HG03432 (cell line): ENCODE data around the gene QSOX1.
"Not testable (repeated sequence)": the region's sequence is repeated elsewhere in the genome, so short reads cannot be mapped to it uniquely, and the experiment has no call there.

Experiments
- ATAC-seq: cut with Tn5 transposase; IDR thresholded peaks from one replicate; pipeline ENCODE4 v1.9.1; 2021; ENCODE audit warnings: mild to moderate bottlenecking, moderate library complexity; ENCODE audit not compliant: unreplicated experiment

Gene QSOX1

DNA sequence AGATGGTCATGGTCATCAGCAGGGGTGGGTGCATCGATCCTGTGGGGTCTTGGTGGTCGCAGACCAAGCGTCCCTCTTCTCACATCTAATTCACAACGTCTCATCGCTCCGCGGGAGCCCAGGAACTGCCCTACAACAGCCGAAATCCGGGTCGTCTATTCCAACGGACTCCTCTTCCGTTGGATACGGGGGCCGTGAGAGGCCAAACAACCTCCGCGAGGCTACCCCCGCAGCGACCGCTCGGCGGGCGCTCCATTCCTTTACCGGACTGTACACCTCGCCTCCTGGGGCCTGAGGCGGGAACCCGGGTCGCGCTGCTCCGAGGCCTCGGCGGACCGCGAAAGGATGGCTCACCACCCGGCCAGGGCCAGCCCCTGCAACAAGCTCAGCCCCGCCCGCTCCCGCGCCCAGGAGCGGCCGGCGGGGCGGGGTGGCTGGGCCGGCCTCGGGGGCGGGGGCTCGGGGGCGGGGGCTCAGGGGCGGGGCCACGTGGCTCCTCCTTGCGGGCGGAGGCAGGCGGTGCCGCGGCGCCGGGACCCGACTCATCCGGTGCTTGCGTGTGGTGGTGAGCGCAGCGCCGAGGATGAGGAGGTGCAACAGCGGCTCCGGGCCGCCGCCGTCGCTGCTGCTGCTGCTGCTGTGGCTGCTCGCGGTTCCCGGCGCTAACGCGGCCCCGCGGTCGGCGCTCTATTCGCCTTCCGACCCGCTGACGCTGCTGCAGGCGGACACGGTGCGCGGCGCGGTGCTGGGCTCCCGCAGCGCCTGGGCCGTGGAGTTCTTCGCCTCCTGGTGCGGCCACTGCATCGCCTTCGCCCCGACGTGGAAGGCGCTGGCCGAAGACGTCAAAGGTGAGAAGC lies at the start of gene QSOX1:
TSS of gene QSOX1 (plus strand) at position 545 of the 857 bp plus-strand sequence. CDS start at position 584, 39 bp downstream.
- ATAC-seq: peak; percentile 91

GRCh38 chr1:180112091-180112490 lies 42.6 kb upstream of the QSOX1 start:
- ATAC-seq: no peak

- no peak for ATAC-seq
Observed at GRCh38 chr1:180112984-180113647, 41.6 kb upstream of the QSOX1 start.

- ATAC-seq: no peak
Observed at GRCh38 chr1:180114396-180114945, 40.2 kb upstream of the QSOX1 start.

GRCh38 chr1:180116964-180117763 lies 37.5 kb upstream of the QSOX1 start:
- no peak for ATAC-seq

DNA sequence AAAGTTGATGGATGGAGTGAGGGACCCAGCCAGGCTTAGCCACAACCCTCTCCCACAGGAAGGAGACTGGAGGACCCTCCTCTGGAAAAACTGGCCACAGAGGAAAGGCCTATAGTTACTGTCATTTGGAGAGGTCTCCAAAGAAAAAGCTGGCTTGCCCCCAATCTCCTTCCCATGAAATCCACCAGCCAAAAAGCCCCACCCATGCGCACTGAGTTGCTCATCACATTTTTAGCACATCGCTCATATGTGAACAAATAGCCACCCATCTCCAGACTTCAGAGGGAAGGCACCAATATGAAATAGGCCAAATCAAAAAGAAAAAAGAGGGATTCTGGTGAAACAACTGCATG lies 36.9 kb upstream of the QSOX1 start:
- ATAC-seq: no peak

GRCh38 chr1:180119837-180120236 lies 34.8 kb upstream of the QSOX1 start:
- ATAC-seq: no peak

DNA sequence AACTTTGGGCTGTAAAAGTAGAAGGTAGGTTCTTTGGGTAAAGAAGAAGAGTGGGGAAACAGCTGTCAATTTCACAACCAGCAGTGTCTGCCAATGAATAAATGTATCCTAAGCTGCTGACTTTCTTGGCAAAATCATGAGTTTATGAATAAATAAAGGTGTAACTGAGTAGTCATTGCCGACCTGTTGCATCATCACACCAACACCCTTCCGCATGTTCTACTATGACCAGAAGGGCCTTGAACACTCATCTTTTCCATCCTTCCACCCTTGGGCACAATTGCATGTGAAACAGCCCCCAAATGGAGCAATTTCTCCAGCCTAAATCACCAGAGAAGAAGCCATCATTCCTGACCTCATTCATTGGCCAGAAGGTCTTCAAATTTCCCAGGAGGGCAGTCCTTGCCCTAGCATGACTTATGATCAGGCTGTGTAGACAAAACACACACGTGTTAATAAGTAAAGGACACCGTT lies 31.2 kb upstream of the QSOX1 start:
- no peak for ATAC-seq

DNA sequence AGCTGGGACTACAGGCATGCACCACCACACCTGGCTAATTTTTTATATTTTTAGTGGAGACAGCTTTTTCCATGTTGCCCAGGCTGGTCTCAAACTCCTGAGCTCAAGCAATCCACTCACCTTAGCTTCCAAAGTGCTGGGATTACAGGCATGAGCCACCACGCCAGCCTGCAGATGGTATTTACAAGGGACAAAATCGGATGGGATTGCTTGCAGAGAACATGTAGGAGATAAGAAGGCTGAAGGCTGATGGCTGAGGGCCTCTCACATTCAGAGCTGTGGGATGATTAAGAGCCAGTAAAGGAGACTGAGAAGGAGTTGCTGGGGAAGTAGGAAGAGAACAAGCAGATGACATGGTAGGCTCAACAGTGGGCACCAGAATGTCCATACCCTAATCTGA lies 24.0 kb upstream of the QSOX1 start:
- no peak for ATAC-seq

GRCh38 chr1:180131510-180131909 lies 23.2 kb upstream of the QSOX1 start:
- ATAC-seq: no peak

GRCh38 chr1:180133193-180133592 lies 21.5 kb upstream of the QSOX1 start:
- ATAC-seq: no peak

- ATAC-seq: not testable (repeated sequence)
Observed at GRCh38 chr1:180133688-180134087, 21.0 kb upstream of the QSOX1 start.

DNA sequence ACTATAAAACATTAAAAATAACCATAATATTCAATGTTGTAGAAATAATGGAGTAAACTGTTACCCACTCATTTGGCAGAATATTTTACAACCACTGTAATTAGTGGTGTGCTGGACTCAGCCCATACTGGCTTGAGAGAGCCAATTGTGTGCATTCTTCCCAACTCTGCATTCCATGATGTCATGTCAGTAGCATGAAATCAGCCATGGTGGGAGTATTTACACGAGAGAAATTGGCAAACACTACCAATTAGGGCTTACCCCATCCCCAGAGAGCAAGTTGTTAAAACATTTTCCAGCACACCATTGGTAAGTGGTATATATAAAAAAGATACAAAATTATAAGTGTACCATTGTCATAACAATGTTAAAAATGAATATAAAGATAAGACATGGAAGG lies 19.1 kb upstream of the QSOX1 start:
- ATAC-seq: no peak

DNA sequence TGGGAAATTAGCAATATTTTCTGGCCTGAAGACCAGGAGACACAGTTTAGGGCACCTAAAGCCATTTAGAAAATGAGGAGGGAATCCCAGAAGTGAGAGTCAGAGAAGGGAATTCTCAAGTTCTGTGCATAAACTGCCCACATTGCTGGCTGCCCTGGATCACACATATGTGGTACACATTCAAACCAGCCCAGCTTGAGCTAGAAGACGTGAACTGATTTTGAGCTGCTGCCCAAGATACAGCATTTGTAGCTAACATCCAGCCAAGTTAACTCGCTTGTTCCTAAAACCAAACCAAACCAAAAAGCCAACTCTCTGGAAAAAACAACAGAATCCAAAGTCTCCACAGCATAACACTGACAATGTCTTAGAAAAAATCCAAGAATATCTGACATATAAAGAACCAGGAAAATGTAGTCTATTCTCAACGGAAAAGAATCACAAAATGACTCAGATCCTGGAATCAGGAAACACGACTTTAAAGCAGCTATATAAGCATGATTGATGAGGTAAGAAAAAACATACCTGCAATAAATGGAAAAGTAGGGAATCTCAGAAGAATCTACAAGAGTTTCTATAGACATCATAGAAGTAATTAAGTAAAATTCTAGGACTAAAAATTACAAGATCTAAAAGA lies 18.2 kb upstream of the QSOX1 start:
- ATAC-seq: no peak

GRCh38 chr1:180136968-180137356 lies 17.7 kb upstream of the QSOX1 start:
- no peak for ATAC-seq

- no peak for ATAC-seq
Observed at GRCh38 chr1:180137776-180138175, 16.9 kb upstream of the QSOX1 start.

DNA sequence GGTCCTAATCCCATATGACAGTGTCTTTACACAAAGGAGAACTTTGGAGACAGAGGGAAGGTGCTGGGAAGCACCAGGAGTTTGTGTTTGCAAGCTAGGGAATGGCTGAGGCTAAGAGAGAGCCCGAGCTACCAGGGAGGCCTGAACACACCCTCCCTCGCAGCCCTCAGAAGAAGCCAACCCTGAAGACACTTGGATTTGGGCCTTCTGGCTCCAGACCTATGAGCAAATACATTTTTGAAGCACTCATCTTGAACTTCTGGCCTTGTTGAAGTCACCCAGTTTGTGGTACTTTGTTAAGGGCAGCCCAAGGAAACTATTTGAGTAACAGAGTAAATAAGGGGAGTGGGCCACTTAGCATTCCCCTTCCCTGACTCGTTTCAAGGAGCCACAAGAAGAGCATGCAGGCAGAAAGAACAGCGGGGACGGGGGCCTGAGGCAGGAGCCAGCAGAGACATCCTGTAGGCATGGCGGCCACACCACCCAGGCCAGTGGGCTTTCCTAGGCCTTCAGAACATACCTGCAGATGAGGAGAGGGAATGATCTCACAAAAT lies 13.2 kb upstream of the QSOX1 start:
- ATAC-seq: no peak

GRCh38 chr1:180143359-180143758 lies 11.3 kb upstream of the QSOX1 start:
- no peak for ATAC-seq

DNA sequence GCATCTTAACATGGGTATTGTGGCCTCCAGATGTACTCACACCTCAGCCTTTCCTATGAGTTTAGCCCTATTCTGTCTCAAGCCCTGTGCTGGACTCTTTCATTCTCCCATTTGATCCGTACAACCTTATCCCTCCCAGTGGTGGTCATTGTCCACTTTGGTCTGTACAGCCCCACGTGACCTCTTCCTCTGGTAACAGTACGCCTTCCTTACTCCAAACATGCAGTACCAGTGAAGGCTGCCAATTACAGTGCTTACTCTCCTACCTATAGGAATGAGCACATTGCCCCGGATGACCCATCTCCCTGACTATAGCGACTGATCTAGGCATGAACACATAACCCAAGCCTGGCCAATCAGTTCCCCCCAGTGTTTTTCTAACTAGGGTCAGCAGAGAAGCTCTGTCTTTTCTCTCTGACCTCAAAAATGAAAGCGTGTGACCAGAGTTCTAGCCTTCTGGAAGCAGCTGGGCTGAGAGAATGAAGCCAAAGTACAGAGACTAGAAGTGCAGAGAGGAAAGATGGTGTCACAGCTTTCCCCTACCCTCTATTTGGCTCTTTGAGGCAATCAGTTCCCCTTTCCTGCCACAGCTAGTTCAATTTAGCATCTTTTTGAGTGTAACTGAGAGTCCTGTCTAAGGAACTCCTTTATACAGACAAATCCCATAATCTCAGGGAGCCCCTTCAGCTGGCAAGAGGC lies 9.9 kb upstream of the QSOX1 start:
- ATAC-seq: no peak

GRCh38 chr1:180145446-180145845 lies 9.2 kb upstream of the QSOX1 start:
- no peak for ATAC-seq
